B cell (primary cell): ENCODE data around the gene NFKBIL1. TPM values are rescaled to one million over a fixed set of nuclear protein-coding genes. Genes with fewer than 3 reads are reported as not detected.
"Not testable (repeated sequence)": the region's sequence is repeated elsewhere in the genome, so short reads cannot be mapped to it uniquely, and the experiment has no call there.

Experiments used
- ATAC-seq: fragments of 200-7000 bp; cut with Tn5 transposase; one replicate; pipeline ENCODE4 v1.10.0; 2021; ENCODE audit warnings: low read depth, mild to moderate bottlenecking, moderate number of reproducible peaks, moderate library complexity
- CTCF ChIA-PET: fragments of 350-600 bp; sonication (Branson Sonifier 250); formaldehyde crosslinking; loops from one replicate; lab custom pipeline; 2021; ENCODE audit warnings: antibody characterized with exemption, inconsistent platforms; lab: Charles Lee
- POLR2A ChIA-PET: fragments of 350-600 bp; sonication (Branson Sonifier 250); formaldehyde crosslinking; loops from one replicate; lab custom pipeline; 2021; ENCODE audit warnings: antibody characterized with exemption; lab: Charles Lee
- DNase-seq: peaks from one replicate; pipeline ENCODE4 v3.0.0; 2013
- H2AFZ ChIP-seq: 2 replicates; pipeline ENCODE4 v1.6.1; 2012; ENCODE audit warnings: mild to moderate bottlenecking, low read depth, low read length; ENCODE audit not compliant: insufficient read depth, poor library complexity, severe bottlenecking
- H3K27ac ChIP-seq, 2 donors: 1 replicate in 1 of 2; 2 replicates in 1 of 2; pipeline ENCODE4 v1.5.1; 2012 to 2013; ENCODE audit warnings: low read length in 2 of 2, mild to moderate bottlenecking in 2 of 2, moderate library complexity in 1 of 2
- H3K27me3 ChIP-seq, 4 experiments: fragments of 200-600 bp in 1 of 4; sonication (generic) in 1 of 4; replicated peaks in 1 of 4; 1 replicate in 2 of 4; 2 replicates in 2 of 4; pipeline versions ENCODE4 v1.6.1 to v1.7.0; 2013 to 2016; ENCODE audit warnings: low read length in 3 of 4, mild to moderate bottlenecking in 2 of 4, mixed read lengths in 1 of 4, moderate library complexity in 1 of 4; ENCODE audit not compliant: insufficient read depth in 4 of 4, control insufficient read depth in 3 of 4; ENCODE audit errors: control extremely low read depth in 1 of 4
- H3K36me3 ChIP-seq, 2 experiments: replicated peaks in 1 of 2; 1 replicate in 1 of 2; 2 replicates in 1 of 2; pipeline versions ENCODE4 v1.6.1 to v1.7.1; 2013; ENCODE audit warnings: low read length in 1 of 2; ENCODE audit not compliant: insufficient read depth in 2 of 2, control insufficient read depth in 1 of 2; ENCODE audit errors: control extremely low read depth in 1 of 2, extremely low read depth in 1 of 2
- H3K4me1 ChIP-seq, 2 donors: fragments of 200-600 bp in 1 of 2; sonication (generic) in 1 of 2; 1 replicate in 1 of 2; 2 replicates in 1 of 2; pipeline versions ENCODE4 v1.5.1 to v1.6.1; 2013 to 2017; ENCODE audit warnings: low read length in 2 of 2; ENCODE audit not compliant: control insufficient read depth in 2 of 2, insufficient read depth in 2 of 2
- H3K4me2 ChIP-seq: replicated peaks from 2 replicates; pipeline ENCODE3; 2012; ENCODE audit warnings: mild to moderate bottlenecking, low read depth, low read length; ENCODE audit not compliant: poor library complexity, severe bottlenecking
- H3K4me3 ChIP-seq, 5 experiments: fragments of 200-600 bp in 1 of 5; sonication (generic) in 1 of 5; 1 replicate in 3 of 5; 2 replicates in 2 of 5; pipeline versions ENCODE4 v1.5.1 to v1.7.0; 2011 to 2016; ENCODE audit warnings: low read length in 4 of 5, mild to moderate bottlenecking in 4 of 5, low read depth in 2 of 5, control low read depth in 1 of 5, moderate library complexity in 1 of 5; ENCODE audit not compliant: insufficient read depth in 1 of 5; ENCODE audit errors: control extremely low read depth in 1 of 5, extremely low read depth in 1 of 5
- H3K79me2 ChIP-seq: fragments of 200-600 bp; sonication (generic); one replicate; pipeline ENCODE4 v1.6.0; 2016; ENCODE audit warnings: low read length; ENCODE audit not compliant: control insufficient read depth, insufficient read depth
- H3K9ac ChIP-seq: fragments of 200-600 bp; sonication (generic); 2 replicates; pipeline ENCODE4 v1.6.1; 2017; ENCODE audit warnings: mild to moderate bottlenecking, low read length, moderate library complexity
- H3K9me3 ChIP-seq, 3 donors: one replicate each; pipeline versions ENCODE4 v1.6.1 to v1.7.1; 2013; ENCODE audit warnings: low read length in 2 of 3; ENCODE audit not compliant: control insufficient read depth in 2 of 3, insufficient read depth in 1 of 3; ENCODE audit errors: control extremely low read depth in 1 of 3
- H4K20me1 ChIP-seq: 2 replicates; pipeline ENCODE4 v1.6.0; 2012; ENCODE audit warnings: mild to moderate bottlenecking, low read length; ENCODE audit not compliant: insufficient read depth, control insufficient read depth, poor library complexity, severe bottlenecking
- H3K27ac Mint-ChIP-seq: one replicate; pipeline ENCODE4 v1.8.0; 2021; ENCODE audit warnings: mixed read lengths
- H3K27me3 Mint-ChIP-seq: one replicate; pipeline ENCODE4 v1.8.0; 2021; ENCODE audit warnings: mixed read lengths
- H3K4me1 Mint-ChIP-seq: one replicate; pipeline ENCODE4 v1.8.0; 2021; ENCODE audit warnings: mixed read lengths
- H3K4me3 Mint-ChIP-seq: one replicate; pipeline ENCODE4 v1.8.0; 2021; ENCODE audit warnings: mixed read lengths
- H3K9me3 Mint-ChIP-seq: one replicate; pipeline ENCODE4 v1.8.0; 2022; ENCODE audit warnings: mixed read lengths; ENCODE audit not compliant: insufficient read depth
- CTCF ChIP-seq: fragments of 200-600 bp; IDR thresholded peaks from one replicate; pipeline ENCODE4 v1.8.0; 2022; ENCODE audit warnings: antibody characterized with exemption, mild to moderate bottlenecking
- EZH2 ChIP-seq: IDR thresholded peaks from 2 replicates; pipeline ENCODE4 v1.6.1; 2012; ENCODE audit warnings: borderline replicate concordance, low read depth, mild to moderate bottlenecking, moderate library complexity, low read length; ENCODE audit not compliant: insufficient read depth, poor library complexity, severe bottlenecking
- WGBS: methylation state at CpG from one replicate; pipeline ENCODE4 v1.1.5; 2013; ENCODE audit warnings: missing lambda C conversion rate; ENCODE audit not compliant: insufficient coverage; 5-methylcytosine and 5-hydroxymethylcytosine counted together
- intact Hi-C: fragments of 100-400 bp; cut with micrococcal nuclease; formaldehyde crosslinking; loops from one replicate; pipeline ENCODE4 v1.10.0; 2022
- polyA plus RNA-seq: library from polyadenylated mRNA; depleted of rRNA; stranded (reverse); fragments of >200 nt; gene quantifications from 2 replicates; pipeline ENCODE4 v1.2.3, GENCODE V29; 2012
- total RNA-seq, 2 donors: library from RNA; stranded (reverse); fragments of 120-200 nt in 1 of 2; gene quantifications; 1 replicate in 1 of 2; 2 replicates in 1 of 2; pipeline versions ENCODE4 v1.2.3 to v1.2.4, GENCODE V29; 2013 to 2022

The NFKBIL1 gene
- total and polyA plus RNA-seq, 2 donors (not counting 1 experiment from before 2014, with no cell fraction given), result 10.3 to 18.4 TPM

GRCh38 chr6:31502586-31502985, 44.8 kb upstream of the NFKBIL1 start:
- DNase-seq, result no peak
- Histone ChIP-seq H3K9ac (no peak overlapping the region), H3K4me3 (no peak overlapping the region), H3K79me2 (peaks cover 86% of the 10 kb centered on the region), H3K27ac (no peak overlapping the region), H3K4me1 (peaks cover 10 to 12% of the 10 kb centered on the region in 2 donors), H3K9me3 (no peaks in the 10 kb centered on the region), H3K36me3 (peaks cover 0 to 23% of the 10 kb centered on the region in 2 experiments), H3K4me2 (no peak overlapping the region), H4K20me1 (peaks cover 79% of the 10 kb centered on the region), H2AFZ (no peak overlapping the region), H3K27me3 (no peaks in the 10 kb centered on the region)
- H3K4me1 Mint-ChIP-seq, result peaks cover 49% of the 10 kb centered on the region
- no peaks in the 10 kb centered on the region for H3K27me3 Mint-ChIP-seq
- ATAC-seq, result no peak
- no peak for TF ChIP-seq EZH2
- TF ChIP-seq CTCF, result no peak
- ChIA-PET POLR2A (no interaction called here), CTCF (interaction anchor here (1.2 kb wide), 1 partner anchor 10 kb away, joined by 3 read pairs; no protein-coding TSS in a partner anchor)
- H3K4me3 Mint-ChIP-seq, result no peak overlapping the region
- H3K27ac Mint-ChIP-seq, result no peak overlapping the region
- no peaks in the 10 kb centered on the region for H3K9me3 Mint-ChIP-seq
- intact Hi-C loops, result no loop called here

GRCh38 chr6:31509036-31509435, 38.4 kb upstream of the NFKBIL1 start:
- H3K9me3 ChIP-seq, H3K4me3 Mint-ChIP-seq, H3K4me1 ChIP-seq, intact Hi-C loops, H3K4me3 ChIP-seq, H3K9ac ChIP-seq, H3K9me3 Mint-ChIP-seq, H3K27ac ChIP-seq, POLR2A ChIA-PET, ATAC-seq, H3K4me1 Mint-ChIP-seq, DNase-seq, H3K4me2 ChIP-seq, H3K27ac Mint-ChIP-seq, H3K27me3 Mint-ChIP-seq, H2AFZ ChIP-seq, H3K27me3 ChIP-seq: not testable (repeated sequence)
- peaks cover 9 to 57% of the 10 kb centered on the region in 2 experiments for H3K36me3 ChIP-seq
- WGBS, result 100% methylated on average over 1 of the region's 2 CpGs
- CTCF ChIA-PET, result interaction anchor here (0.5 kb wide), 1 partner anchor 67 kb away, joined by 3 read pairs; no protein-coding TSS in a partner anchor
- peaks cover 28% of the 10 kb centered on the region for H3K79me2 ChIP-seq
- H4K20me1 ChIP-seq, result peaks cover 41% of the 10 kb centered on the region
